Measurements from ENCODE around the gene GRM7. TPM values are rescaled to one million over a fixed set of nuclear protein-coding genes. Genes with fewer than 3 reads are reported as not detected.

Gene GRM7
- total RNA-seq, 2 experiments from 2014 or later = not detected

DNA sequence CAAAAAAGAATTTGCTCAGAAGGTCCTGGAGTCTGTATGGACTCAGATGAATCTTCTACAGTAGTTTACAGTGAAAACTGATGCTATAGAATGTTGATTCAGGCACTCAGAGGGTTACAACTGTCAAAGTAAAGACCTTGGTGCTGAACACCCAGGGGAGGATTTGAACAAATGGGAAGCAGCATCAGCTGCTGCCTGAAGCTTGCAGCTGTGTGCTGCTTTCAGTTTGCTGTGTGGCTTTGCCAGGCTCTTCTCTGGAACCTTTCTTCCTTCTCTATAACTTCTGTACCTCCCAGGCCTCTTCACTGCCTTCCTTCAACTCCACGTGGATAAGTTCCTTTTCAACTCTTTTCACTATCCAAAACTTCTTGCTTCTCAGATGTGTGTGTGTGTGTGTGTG is 214.2 kb downstream of the GRM7 start:
- CTCF ChIA-PET = no interaction called here
- no peaks in the 10 kb centered on the region for H3K36me3 Mint-ChIP-seq (ENCODE audit: low read depth)
- POLR2A ChIA-PET = no interaction called here
- no peak overlapping the region for H3K27ac Mint-ChIP-seq
- no peaks in the 10 kb centered on the region for H3K27me3 Mint-ChIP-seq
- no peaks in the 10 kb centered on the region for H3K4me1 Mint-ChIP-seq (ENCODE audit: low read depth)
- no peak for TF ChIP-seq CTCF (IDR thresholded peaks at IDR 0.05)
- H3K4me3 Mint-ChIP-seq = no peak overlapping the region
- DNase-seq (no peak), ATAC-seq (no peak)
- H3K9me3 Mint-ChIP-seq = peaks cover 5% of the 10 kb centered on the region
- intact Hi-C loops (cut with micrococcal nuclease) = no loop called here

- DNase-seq (no peak), ATAC-seq (no peak)
- no peaks in the 10 kb centered on the region for H3K27me3 Mint-ChIP-seq
- POLR2A ChIA-PET = no interaction called here
- H3K36me3 Mint-ChIP-seq (ENCODE audit: low read depth) = no peaks in the 10 kb centered on the region
- TF ChIP-seq CTCF (IDR thresholded peaks at IDR 0.05) = no peak
- H3K4me3 Mint-ChIP-seq = no peak overlapping the region
- intact Hi-C loops (cut with micrococcal nuclease) = no loop called here
- CTCF ChIA-PET = no interaction called here
- no peaks in the 10 kb centered on the region for H3K4me1 Mint-ChIP-seq (ENCODE audit: low read depth)
- H3K27ac Mint-ChIP-seq = no peak overlapping the region
- H3K9me3 Mint-ChIP-seq = peaks cover 5% of the 10 kb centered on the region
Observed at GRCh38 chr3:7075901-7076300, 215.0 kb downstream of the GRM7 start.

DNA sequence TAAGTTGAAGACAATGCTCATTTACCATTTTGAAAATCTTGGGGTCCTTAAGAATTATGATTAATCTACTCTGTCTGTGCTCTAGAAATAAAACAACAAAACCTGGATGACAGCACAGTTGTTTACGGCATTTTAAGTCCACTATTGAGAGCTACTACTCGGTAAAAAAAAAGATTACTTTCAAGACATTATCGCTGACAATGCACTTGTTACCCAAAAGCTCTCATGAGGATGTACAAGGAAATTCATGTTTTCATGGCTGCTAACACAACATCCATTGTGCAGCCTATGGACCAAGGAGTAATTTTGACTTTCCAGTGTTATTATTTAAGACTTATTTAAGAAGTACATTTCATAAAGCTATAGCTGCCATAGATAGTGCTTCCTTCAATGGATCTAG is 221.3 kb downstream of the GRM7 start:
- ChIA-PET POLR2A (no interaction called here), CTCF (no interaction called here)
- DNase-seq (no peak), ATAC-seq (no peak)
- Mint-ChIP-seq H3K9me3 (peaks cover 4% of the 10 kb centered on the region), H3K27me3 (no peaks in the 10 kb centered on the region), H3K4me3 (no peak overlapping the region), H3K4me1 (ENCODE audit: low read depth) (no peaks in the 10 kb centered on the region), H3K36me3 (ENCODE audit: low read depth) (no peaks in the 10 kb centered on the region), H3K27ac (no peak overlapping the region)
- no peak for TF ChIP-seq CTCF (IDR thresholded peaks at IDR 0.05)
- intact Hi-C loops (cut with micrococcal nuclease) = no loop called here

- DNase-seq (no peak), ATAC-seq (no peak)
- intact Hi-C loops (cut with micrococcal nuclease) = no loop called here
- Mint-ChIP-seq H3K4me1 (ENCODE audit: low read depth) (no peaks in the 10 kb centered on the region), H3K36me3 (ENCODE audit: low read depth) (no peaks in the 10 kb centered on the region), H3K27ac (no peak overlapping the region), H3K4me3 (no peak overlapping the region), H3K27me3 (no peaks in the 10 kb centered on the region), H3K9me3 (peaks cover 4% of the 10 kb centered on the region)
- ChIA-PET POLR2A (no interaction called here), CTCF (no interaction called here)
- TF ChIP-seq CTCF (IDR thresholded peaks at IDR 0.05) = no peak
Observed at GRCh38 chr3:7086417-7086816, 225.5 kb downstream of the GRM7 start.

DNA sequence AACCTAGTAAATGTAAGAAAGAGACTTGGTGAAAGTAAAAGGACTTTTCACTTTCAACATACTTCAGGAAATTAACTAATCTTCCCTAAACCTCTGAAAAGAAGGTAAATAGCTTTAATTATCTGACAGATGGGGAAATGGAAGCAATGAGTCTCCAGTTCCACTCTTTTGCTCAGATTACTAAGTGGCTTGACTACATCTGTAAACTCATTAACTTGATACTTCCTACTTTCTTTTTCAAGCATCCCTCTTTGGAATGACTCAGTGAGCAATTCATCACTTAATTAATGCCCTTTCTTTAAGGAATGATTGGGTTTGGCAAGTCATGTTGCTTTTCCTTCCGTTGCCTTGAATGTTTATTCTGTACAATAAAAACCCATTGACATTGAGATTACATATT is 234.2 kb downstream of the GRM7 start:
- peaks cover 7% of the 10 kb centered on the region for H3K9me3 Mint-ChIP-seq
- ChIA-PET CTCF (no interaction called here), POLR2A (no interaction called here)
- no peaks in the 10 kb centered on the region for H3K4me1 Mint-ChIP-seq (ENCODE audit: low read depth)
- H3K27me3 Mint-ChIP-seq = no peaks in the 10 kb centered on the region
- DNase-seq (no peak), ATAC-seq (no peak)
- intact Hi-C loops (cut with micrococcal nuclease) = no loop called here
- TF ChIP-seq CTCF (IDR thresholded peaks at IDR 0.05) = no peak
- no peak overlapping the region for H3K4me3 Mint-ChIP-seq
- H3K27ac Mint-ChIP-seq = no peak overlapping the region
- H3K36me3 Mint-ChIP-seq (ENCODE audit: low read depth) = no peaks in the 10 kb centered on the region
